CD4-positive, alpha-beta T cell (primary cell): ENCODE measurements around the gene MYD88. TPM values are rescaled to one million over a fixed set of nuclear protein-coding genes. Genes with fewer than 3 reads are reported as not detected.
"Not testable (repeated sequence)": the region's sequence is repeated elsewhere in the genome, so short reads cannot be mapped to it uniquely, and the experiment has no call there.

Source experiments
- ATAC-seq: fragments of 200-7000 bp; cut with Tn5 transposase; one replicate; pipeline ENCODE4 v1.10.0; 2022; ENCODE audit warnings: mild to moderate bottlenecking; ENCODE audit not compliant: poor library complexity
- CTCF ChIA-PET: fragments of 350-600 bp; sonication (Branson Sonifier 250); formaldehyde crosslinking; loops from one replicate; lab custom pipeline; 2021; ENCODE audit warnings: antibody characterized with exemption, inconsistent platforms; lab: Charles Lee
- POLR2A ChIA-PET: fragments of 350-600 bp; sonication (Branson Sonifier 250); formaldehyde crosslinking; loops from one replicate; lab custom pipeline; 2021; ENCODE audit warnings: antibody characterized with exemption, inconsistent platforms; lab: Charles Lee
- DNase-seq, 14 experiments: peaks; one replicate each; pipeline ENCODE4 v3.0.0-alpha.2; 2013 to 2020; ENCODE audit warnings: mixed read lengths in 2 of 14
- H3K27ac ChIP-seq, 2 donors: one replicate each; pipeline versions ENCODE4 v1.5.1 to v1.7.0; 2013; ENCODE audit warnings: low read length in 2 of 2, low read depth in 1 of 2, mild to moderate bottlenecking in 1 of 2
- H3K27me3 ChIP-seq, 2 experiments: 1 replicate in 1 of 2; 2 replicates in 1 of 2; pipeline versions ENCODE4 v1.6.1 to v1.7.0; 2013; ENCODE audit warnings: low read length in 2 of 2, control low read depth in 1 of 2, mild to moderate bottlenecking in 1 of 2, moderate library complexity in 1 of 2; ENCODE audit not compliant: insufficient read depth in 2 of 2, control insufficient read depth in 1 of 2
- H3K36me3 ChIP-seq: one replicate; pipeline ENCODE4 v1.6.1; 2013; ENCODE audit warnings: low read length, control low read depth; ENCODE audit not compliant: insufficient read depth
- H3K4me1 ChIP-seq: one replicate; pipeline ENCODE4 v1.6.1; 2013; ENCODE audit warnings: low read length, control low read depth; ENCODE audit not compliant: insufficient read depth
- H3K4me3 ChIP-seq: one replicate; pipeline ENCODE4 v1.5.1; 2013; ENCODE audit warnings: mild to moderate bottlenecking, low read length, moderate library complexity
- H3K9me3 ChIP-seq, 2 experiments: 1 replicate in 1 of 2; 2 replicates in 1 of 2; pipeline versions ENCODE4 v1.6.1 to v1.7.0; 2013; ENCODE audit warnings: low read length in 2 of 2, mild to moderate bottlenecking in 2 of 2, control low read depth in 1 of 2, moderate library complexity in 1 of 2; ENCODE audit not compliant: control insufficient read depth in 1 of 2, insufficient read depth in 1 of 2
- H3K27ac Mint-ChIP-seq: one replicate; pipeline ENCODE4 v1.8.0; 2020; ENCODE audit warnings: mixed read lengths
- H3K27me3 Mint-ChIP-seq: one replicate; pipeline ENCODE4 v1.8.0; 2021; ENCODE audit warnings: mixed read lengths
- H3K36me3 Mint-ChIP-seq: one replicate; pipeline ENCODE4 v1.8.0; 2021; ENCODE audit warnings: low read depth, mixed read lengths
- H3K4me1 Mint-ChIP-seq: one replicate; pipeline ENCODE4 v1.8.0; 2021; ENCODE audit warnings: low read depth, mixed read lengths
- H3K4me3 Mint-ChIP-seq: one replicate; pipeline ENCODE4 v1.8.0; 2020; ENCODE audit warnings: mild to moderate bottlenecking, mixed read lengths
- H3K9me3 Mint-ChIP-seq: one replicate; pipeline ENCODE4 v1.8.0; 2020; ENCODE audit warnings: mixed read lengths
- CTCF ChIP-seq: fragments of 200-600 bp; IDR thresholded peaks from one replicate; pipeline ENCODE4 v1.8.0; 2022; ENCODE audit warnings: antibody characterized with exemption, mild to moderate bottlenecking
- intact Hi-C, 2 experiments: fragments of 100-400 bp; cut with DNase I in 1 of 2; cut with micrococcal nuclease in 1 of 2; formaldehyde crosslinking; loops; one replicate each; pipeline versions ENCODE4 v1.15.1 to v1.9.0; 2023 to 2025; cut with DNase I, micrococcal nuclease
- total RNA-seq, 174 experiments: library from RNA in 2 of 174; stranded (reverse) in 2 of 174; gene quantifications; one replicate each; pipeline ENCODE4 v1.2.3 and lab custom pipeline; 2021 to 2026

The MYD88 gene
- total RNA-seq, 2 experiments from 2014 or later, result 26.9 to 27.2 TPM

GRCh38 chr3:38135621-38136277 is 2.7 kb upstream of the MYD88 start:
- not testable (repeated sequence) for H3K9me3 ChIP-seq, H3K27me3 ChIP-seq, H3K27me3 Mint-ChIP-seq, ATAC-seq, H3K9me3 Mint-ChIP-seq
- peak overlapping the region; percentile 58 to 80 for H3K27ac ChIP-seq
- Mint-ChIP-seq H3K4me1 (peaks cover 79% of the 10 kb centered on the region), H3K36me3 (peaks cover 81% of the 10 kb centered on the region), H3K4me3 (peak overlapping the region; percentile 97), H3K27ac (peak overlapping the region; percentile 92)
- H3K4me3 ChIP-seq, result peak overlapping the region; percentile 95
- H3K4me1 ChIP-seq, result peaks cover 76% of the 10 kb centered on the region
- peaks cover 40% of the 10 kb centered on the region for H3K36me3 ChIP-seq
- intact Hi-C loops, result loop anchor here (1.0 to 10.0 kb wide), 7 partner anchors 33 to 1269 kb away; partner anchors contain the start of genes DLEC1 (in 1 of the 2), EPM2AIP1 (in 1 of the 2), EXOG (in 1 of the 2) and MLH1 (in 1 of the 2)
- CTCF ChIA-PET, result interaction anchor here (1.5 kb wide), 1 partner anchor 29 kb away, joined by 13 read pairs; the partner anchor contains the start of gene OXSR1
- POLR2A ChIA-PET, result interaction anchor here (0.8 to 4.8 kb wide), 5 partner anchors 12 to 162 kb away, joined by 3 to 208 read pairs (median 7); partner anchors contain the start of gene OXSR1
- peak in 6 of 14 experiments; percentile 20 to 71 (median 52) for DNase-seq

GRCh38 chr3:38136393-38136776 is 2.1 kb upstream of the MYD88 start:
- H3K27me3 Mint-ChIP-seq, result no peaks in the 10 kb centered on the region
- peaks cover 81% of the 10 kb centered on the region for H3K36me3 Mint-ChIP-seq
- Histone ChIP-seq H3K27me3 (no peaks in the 10 kb centered on the region), H3K4me3 (peak overlapping the region; percentile 95), H3K27ac (peak overlapping the region; percentile 58 to 80), H3K36me3 (peaks cover 40% of the 10 kb centered on the region), H3K4me1 (peaks cover 78% of the 10 kb centered on the region), H3K9me3 (no peaks in the 10 kb centered on the region)
- H3K27ac Mint-ChIP-seq, result peak overlapping the region; percentile 92
- POLR2A ChIA-PET, result interaction anchor here (0.7 to 4.8 kb wide), 12 partner anchors 11 to 1270 kb away, joined by 3 to 208 read pairs (median 6); partner anchors contain the start of genes DLEC1, OXSR1, PLCD1 and RPSA
- no peak for TF ChIP-seq CTCF
- peaks cover 82% of the 10 kb centered on the region for H3K4me1 Mint-ChIP-seq
- intact Hi-C loops, result loop anchor here (1.0 to 10.0 kb wide), 7 partner anchors 32 to 1268 kb away; partner anchors contain the start of genes DLEC1 (in 1 of the 2), EPM2AIP1 (in 1 of the 2), EXOG (in 1 of the 2) and MLH1 (in 1 of the 2)
- peak overlapping the region; percentile 97 for H3K4me3 Mint-ChIP-seq
- H3K9me3 Mint-ChIP-seq, result no peaks in the 10 kb centered on the region
- CTCF ChIA-PET, result interaction anchor here (1.5 kb wide), 1 partner anchor 29 kb away, joined by 13 read pairs; the partner anchor contains the start of gene OXSR1
- ATAC-seq (no peak), DNase-seq (peak in 3 of 14 experiments; percentile 21 to 53 (median 40))

GRCh38 chr3:38136777-38137614 is 1.5 kb upstream of the MYD88 start, which contains the start of gene ACAA1:
Gene ACAA1 (minus strand): TSS chr3:38137127. CDS start chr3:38137035, 92 bp downstream.
- intact Hi-C loops, result loop anchor here (1.0 to 10.0 kb wide), 8 partner anchors 28 to 1268 kb away; partner anchors contain the start of genes DLEC1 (in 1 of the 2), EPM2AIP1 (in 1 of the 2), EXOG (in 1 of the 2) and MLH1 (in 1 of the 2)
- POLR2A ChIA-PET, result interaction anchor here (0.6 to 4.8 kb wide), 19 partner anchors 11 to 1270 kb away, joined by 3 to 208 read pairs (median 4); partner anchors contain the start of genes DLEC1, OXSR1, PLCD1 and RPSA

More at GRCh38 chr3:38136777-38137614, 1.5 kb upstream of the MYD88 start, which contains the start of gene ACAA1:
- Mint-ChIP-seq H3K27me3 (no peaks in the 10 kb centered on the region), H3K4me1 (peaks cover 77% of the 10 kb centered on the region), H3K9me3 (no peaks in the 10 kb centered on the region), H3K36me3 (peaks cover 81% of the 10 kb centered on the region), H3K4me3 (peak within 1 kb of the TSS; percentile 99), H3K27ac (peak within 1 kb of the TSS; percentile 92)
- peak; percentile 91 to 99 (median 96) for DNase-seq
- Histone ChIP-seq H3K9me3 (no peaks in the 10 kb centered on the region), H3K27ac (peak within 1 kb of the TSS; percentile 80 to 83), H3K27me3 (no peaks in the 10 kb centered on the region), H3K4me3 (peak within 1 kb of the TSS; percentile 95), H3K4me1 (peaks cover 76% of the 10 kb centered on the region), H3K36me3 (peaks cover 40% of the 10 kb centered on the region)
- no peak for TF ChIP-seq CTCF
- peak; percentile 84 for ATAC-seq
- CTCF ChIA-PET, result interaction anchor here (0.8 to 1.5 kb wide), 2 partner anchors 28 to 98 kb away, joined by 4 to 13 read pairs; partner anchors contain the start of genes DLEC1 and OXSR1
